NCI-H2196 (cell line): ENCODE measurements around the gene MRM3.
"Not testable (repeated sequence)": the region's sequence is repeated elsewhere in the genome, so short reads cannot be mapped to it uniquely, and the experiment has no call there.

Source experiments
- DNase-seq: peaks from one replicate; lab custom pipeline; 2025; ENCODE audit not compliant: unreplicated experiment; lab: John Stamatoyannopoulos, UW

MRM3 gene

DNA sequence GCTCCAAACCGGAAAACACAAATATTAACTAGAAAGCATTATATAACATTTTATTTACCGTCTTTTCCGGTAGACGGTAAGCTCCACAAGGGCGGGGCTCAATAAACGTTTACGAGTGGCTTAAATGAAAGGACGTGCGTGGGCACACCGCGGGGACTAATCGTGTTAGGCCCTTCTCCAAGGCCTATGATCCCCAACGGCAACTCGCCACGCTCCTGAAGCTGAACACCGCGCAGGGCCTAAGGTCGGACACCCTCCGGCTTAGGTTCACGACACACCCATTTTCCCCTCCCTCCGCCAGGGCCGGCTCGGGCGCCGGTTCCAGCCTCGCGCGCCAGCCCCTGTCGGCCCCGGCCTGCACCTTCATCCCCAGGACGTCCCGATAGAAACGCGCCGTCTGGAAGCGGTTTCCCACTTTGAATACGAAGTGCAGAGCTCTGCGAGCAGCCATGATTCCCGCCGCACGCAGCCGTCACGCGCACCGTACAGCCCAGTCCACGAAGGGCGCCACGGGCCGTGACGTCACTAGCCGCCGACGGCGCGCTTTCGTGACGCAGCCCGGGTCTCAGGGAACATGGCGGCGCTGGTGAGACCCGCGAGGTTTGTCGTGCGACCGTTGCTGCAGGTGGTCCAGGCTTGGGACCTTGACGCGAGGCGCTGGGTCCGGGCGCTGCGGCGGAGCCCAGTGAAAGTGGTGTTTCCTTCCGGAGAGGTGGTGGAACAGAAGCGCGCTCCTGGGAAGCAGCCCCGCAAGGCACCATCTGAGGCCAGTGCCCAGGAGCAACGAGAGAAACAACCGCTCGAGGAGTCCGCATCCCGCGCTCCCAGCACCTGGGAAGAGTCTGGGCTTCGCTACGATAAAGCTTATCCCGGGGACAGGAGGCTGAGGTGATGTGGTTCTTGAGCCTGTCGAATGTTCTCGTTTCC, at the start of gene MRM3, which contains the start of gene GLOD4:
Gene MRM3, plus strand, starts transcription at position 549 of the 927 bp plus-strand sequence. Its CDS starts 26 bp downstream, at position 575.
Gene GLOD4, minus strand, starts transcription at position 476 of the 927 bp plus-strand sequence. Its CDS starts 25 bp downstream, at position 451.
- DNase-seq: peak; percentile 63

DNA sequence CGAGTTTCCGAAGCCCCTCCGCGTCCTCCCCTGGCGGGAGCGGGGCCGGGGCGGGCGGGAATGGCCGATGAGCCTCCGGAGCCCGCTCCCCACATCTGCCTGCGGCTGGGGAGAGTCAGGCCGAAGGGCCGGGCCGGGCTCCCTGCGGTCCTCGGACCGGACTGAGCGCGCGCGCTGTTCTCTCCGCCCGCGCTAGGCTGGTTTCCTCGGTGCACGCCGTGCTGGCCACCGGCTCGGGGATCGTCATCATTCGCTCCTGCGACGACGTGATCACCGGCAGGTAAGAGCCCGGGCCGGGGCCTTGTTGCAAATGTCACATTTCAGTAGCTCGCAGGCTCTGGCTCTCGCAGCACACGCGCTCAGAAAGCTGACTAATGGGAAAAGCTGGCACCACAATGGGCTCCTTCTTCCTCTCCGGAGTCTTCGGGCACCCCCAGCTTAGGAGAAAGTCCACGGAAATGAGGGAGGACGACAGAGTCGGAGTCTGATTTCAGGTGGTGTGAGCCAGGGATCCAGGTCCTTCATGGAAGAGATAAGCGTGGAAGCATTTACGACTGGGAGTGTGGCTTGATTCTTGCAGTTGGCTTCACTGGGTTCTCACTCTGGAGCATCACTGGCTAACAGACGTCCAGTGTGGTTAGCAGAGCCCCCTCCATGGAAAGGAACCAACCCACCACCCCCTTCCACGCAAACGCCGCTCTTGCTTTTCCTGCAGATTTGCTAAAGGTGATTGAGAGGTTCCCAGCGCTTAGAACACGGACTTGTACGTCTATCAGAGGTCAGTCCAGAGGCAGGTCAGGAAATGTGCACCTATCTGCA, 49.0 kb upstream of the MRM3 start:
- DNase-seq: peak; percentile 2

- DNase-seq: no peak
These were observed 48.4 kb upstream of the MRM3 start for GRCh38 chr17:733743-734142.

DNA sequence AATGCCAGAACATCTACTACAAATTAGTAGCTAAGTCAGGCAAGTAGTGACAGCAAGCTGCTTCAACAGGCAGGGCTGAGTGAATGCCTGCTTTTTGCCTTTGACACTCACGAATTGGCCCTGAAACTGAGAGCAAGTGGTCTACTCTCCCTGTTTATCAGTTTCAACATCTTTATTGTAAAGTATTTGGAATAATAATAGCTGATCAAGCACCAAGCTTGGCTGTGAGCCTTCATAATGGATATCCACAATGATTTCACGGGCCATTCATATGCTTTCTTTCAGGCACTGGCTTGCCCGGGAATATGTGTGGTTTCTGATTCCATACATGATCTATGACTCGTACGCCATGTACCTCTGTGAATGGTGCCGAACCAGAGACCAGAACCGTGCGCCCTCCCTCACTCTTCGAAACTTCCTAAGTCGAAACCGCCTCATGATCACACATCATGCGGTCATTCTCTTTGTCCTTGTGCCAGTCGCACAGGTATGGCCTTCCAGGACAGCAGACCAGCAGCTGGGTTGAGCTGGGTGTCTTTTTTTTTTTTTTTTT, 44.5 kb upstream of the MRM3 start:
- no peak for DNase-seq

GRCh38 chr17:740240-741017, 41.7 kb upstream of the MRM3 start:
- no peak for DNase-seq

DNA sequence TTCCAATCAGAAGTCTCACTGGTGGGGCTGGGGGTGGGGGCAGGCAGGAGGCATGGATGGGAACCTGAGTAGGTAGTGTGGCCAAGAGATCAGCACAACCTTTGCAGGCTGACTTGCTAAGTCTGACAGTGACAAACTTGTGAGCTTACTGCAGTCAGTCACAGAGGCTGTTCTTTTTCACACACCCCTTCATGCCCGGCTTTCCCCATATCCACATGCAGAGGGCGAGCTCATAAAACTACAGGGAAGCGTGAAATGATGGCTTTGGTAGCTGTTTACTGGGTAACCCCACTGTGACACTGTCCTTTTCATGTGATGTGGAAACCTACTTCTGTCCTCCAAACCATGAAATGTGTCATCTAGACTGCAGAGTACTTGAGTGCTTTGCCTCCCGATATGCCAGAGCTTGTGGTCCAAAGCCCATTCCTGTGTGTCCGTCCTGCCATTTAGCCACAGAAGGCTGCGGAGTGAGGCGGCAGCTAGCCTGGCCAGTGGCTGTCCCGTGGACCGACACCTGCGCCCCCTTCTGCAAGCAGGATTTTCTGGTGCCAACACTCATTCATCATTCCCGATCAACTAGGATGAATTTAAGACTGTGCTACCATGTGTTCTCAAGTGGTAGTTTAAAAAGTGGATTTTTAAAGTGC, 39.9 kb upstream of the MRM3 start:
- no peak for DNase-seq

DNA sequence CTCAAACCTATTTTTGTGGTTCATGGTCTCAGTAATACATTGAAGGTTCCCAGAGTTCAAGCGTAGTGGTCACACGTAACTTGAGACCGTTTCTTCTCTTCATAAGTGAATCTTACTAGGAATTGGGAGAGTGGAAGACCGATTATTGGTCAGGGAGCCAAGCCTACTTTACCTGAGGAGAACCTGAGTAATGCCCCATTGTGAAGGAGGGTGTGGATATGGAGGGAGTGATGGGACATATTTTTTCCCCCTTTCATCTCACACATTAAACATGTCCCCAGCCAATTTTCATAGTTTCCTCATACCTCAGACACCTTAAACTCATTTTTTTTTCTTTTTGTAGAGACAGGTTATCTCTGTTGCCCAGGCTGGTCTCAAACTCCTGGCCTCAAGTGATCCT, 39.0 kb upstream of the MRM3 start:
- no peak for DNase-seq

- no peak for DNase-seq
These were observed 37.2 kb upstream of the MRM3 start for GRCh38 chr17:744937-745336.

DNA sequence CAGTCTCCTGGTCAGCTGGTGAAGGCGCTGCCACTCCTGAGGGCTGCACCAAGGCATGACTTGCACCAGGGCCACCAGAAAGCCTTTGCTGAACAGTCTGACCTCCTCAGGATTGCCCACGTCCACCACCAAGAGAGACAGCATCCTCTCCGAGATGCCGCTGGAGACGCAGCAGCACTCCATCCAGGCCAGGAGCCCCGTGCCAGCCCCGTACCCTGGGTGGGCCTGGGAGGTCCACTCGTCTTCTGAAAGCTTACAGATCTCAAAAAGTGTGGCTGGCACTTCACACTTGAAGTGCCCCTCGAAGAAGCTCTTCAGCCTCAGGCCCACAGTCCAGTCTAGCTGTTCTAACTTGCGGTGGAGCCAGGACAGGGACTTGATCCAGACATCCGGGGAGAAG, 36.7 kb upstream of the MRM3 start:
- DNase-seq: no peak

- no peak for DNase-seq
These were observed 36.0 kb upstream of the MRM3 start for GRCh38 chr17:746181-746580.

DNA sequence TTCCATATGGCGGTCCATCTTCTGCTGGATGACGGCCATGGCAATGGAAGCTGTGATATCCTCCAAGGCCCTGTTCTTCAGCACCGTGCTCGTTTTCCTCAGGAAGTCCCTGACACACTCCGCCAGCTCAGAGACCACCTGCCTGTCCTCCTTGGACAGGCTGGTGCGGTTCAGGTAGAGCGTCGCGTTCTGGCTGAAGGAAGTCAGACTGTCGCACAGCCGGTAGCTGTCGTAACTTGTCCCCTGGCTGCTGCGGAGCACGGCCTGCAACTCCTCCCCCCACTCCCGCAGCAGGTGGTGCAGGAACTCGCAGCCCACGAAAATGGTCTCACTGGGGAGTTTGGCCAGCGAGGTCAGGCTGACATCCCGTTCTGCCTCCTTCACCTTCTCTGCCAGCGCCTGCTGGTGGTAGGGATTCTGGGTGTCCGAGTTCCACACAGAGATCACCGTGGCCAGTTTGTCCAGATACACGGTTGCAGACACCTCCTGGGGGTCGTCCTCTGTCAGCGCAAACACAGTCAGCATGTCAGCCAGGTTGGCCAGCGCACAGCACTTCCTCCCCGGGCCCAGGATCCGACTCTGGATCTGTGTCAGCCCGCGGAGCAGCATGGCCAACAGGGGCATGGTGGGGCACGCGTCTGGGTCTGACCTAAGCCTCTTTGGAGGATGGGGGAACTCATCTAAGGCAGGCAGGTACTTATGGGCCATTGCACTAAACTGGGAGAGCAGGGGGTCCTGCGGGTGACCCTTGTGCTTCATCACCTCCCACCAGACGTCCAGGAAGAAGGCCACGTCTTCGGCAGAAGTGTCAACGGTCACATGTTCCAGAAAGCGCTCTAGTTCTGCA, 35.1 kb upstream of the MRM3 start:
- DNase-seq: no peak

- DNase-seq: not testable (repeated sequence)
These were observed 33.5 kb upstream of the MRM3 start for GRCh38 chr17:748604-749003.

GRCh38 chr17:749359-749758, 32.8 kb upstream of the MRM3 start:
- not testable (repeated sequence) for DNase-seq

DNA sequence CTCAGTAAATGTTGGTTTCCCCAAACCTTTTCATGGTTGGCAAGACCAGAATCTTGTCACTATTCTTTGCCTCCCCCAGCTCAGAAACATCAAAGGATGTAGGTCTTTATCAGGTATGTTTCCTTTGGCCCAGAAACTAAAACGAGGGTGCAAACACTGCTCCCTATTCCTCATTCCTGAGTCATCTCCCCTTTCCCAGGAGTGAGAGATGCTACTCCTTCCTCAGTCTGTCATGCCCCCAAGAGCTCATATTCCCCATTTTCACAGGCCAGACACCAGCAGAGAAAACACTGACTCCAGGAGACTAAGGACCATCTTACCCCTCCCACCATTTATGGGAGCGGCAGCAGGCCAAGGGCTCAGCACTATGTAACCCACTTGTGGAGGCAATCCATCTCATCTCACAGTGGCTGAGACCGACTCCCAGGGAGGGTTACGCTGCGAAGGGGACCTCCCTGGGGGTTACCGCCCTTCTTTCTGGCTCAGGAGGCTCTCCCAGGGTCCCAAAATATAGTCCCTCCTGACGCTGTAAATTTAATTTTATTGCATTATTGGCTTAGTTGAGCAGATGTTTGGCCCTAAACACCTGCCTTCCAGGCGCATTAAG, 31.6 kb upstream of the MRM3 start:
- no peak for DNase-seq

- DNase-seq: no peak
These were observed 30.7 kb upstream of the MRM3 start for GRCh38 chr17:751269-752001.

- peak; percentile 75 for DNase-seq
These were observed 30.0 kb upstream of the MRM3 start, which contains the start of gene GEMIN4 for GRCh38 chr17:752002-752619. Gene GEMIN4, minus strand, starts transcription at chr17:752264. Its CDS starts 122 bp downstream, at chr17:752142.

DNA sequence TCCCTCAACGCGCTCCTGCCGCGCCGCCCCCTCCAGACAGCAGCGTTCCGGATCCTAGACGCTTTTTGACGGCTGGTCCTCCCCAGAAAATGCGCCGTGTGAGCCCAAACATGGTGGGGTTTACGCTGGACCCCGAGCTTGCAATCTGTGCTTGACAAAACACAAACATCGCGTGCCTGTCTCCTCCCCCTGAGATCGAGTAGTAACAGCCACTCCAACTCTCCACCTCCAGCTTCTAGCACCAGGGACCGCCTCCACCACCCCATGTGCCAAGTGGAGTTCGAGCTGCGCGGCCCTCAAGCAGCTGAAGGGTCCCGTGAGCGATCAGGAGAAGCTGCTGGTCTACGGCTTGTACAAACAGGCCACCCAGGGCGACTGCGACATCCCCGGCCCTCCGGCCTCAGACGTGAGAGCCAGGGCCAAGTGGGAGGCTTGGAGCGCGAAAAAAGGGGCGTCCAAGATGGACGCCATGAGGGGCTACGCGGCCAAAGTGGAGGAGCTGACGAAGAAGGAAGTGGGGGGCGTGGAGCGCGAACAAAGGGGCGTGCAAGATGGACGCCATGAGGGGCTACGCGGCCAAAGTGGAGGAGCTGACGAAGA, 29.4 kb upstream of the MRM3 start:
- peak; percentile 8 for DNase-seq
